HG03097 (cell line): ENCODE results near the gene MRPS9.

ENCODE experiments used
- ATAC-seq: cut with Tn5 transposase; IDR thresholded peaks from one replicate; pipeline ENCODE4 v1.9.1; 2021; ENCODE audit not compliant: unreplicated experiment, low FRiP score

The MRPS9 gene

GRCh38 chr2:105144941-105145300 lies 107.1 kb downstream of the MRPS9 start:
- ATAC-seq, result no peak

GRCh38 chr2:105149272-105149671 lies 111.4 kb downstream of the MRPS9 start:
- ATAC-seq, result no peak
